ENCODE results near the gene FITM2. TPM values are rescaled to one million over a fixed set of nuclear protein-coding genes. Genes with fewer than 3 reads are reported as not detected.

FITM2 gene
- total and polyA plus RNA-seq, 2 donors (not counting 3 experiments of a cell fraction or from before 2014, with no cell fraction given), result 4.4 to 7.7 TPM

DNA sequence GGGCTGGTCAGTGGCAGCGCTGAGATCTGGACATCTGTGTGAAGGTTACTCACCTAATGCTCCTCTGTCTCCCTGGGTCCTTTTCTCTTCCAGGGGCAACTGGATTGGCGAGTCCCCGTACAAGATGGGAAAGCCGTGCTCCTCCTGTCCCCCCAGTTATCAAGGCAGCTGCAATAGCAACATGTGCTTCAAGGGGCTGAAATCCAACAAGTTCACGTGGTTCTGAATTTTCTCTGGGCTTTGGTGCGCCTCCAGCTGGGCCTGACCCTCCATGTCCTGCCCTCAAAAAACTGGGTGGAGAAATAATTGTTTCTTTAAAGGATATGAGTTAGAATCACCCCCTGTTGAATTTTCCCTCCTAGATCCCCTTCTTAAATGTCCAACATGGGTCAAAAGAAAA, 39.6 kb upstream of the FITM2 start:
- Histone ChIP-seq H3K9me1 (replicated peaks; ENCODE audit: control insufficient read depth, extremely low read depth, insufficient read depth, low read length) (no peaks in the 10 kb centered on the region), H4K20me1 (replicated peaks; ENCODE audit: control insufficient read depth, extremely low read depth, insufficient read depth, low read length) (no peaks in the 10 kb centered on the region), H3K4me1 (ENCODE audit: control insufficient read depth, extremely low read depth, insufficient read depth, low read length) (no peaks in the 10 kb centered on the region), H3K4me2 (ENCODE audit: insufficient read depth, low read length) (no peak overlapping the region), H3K27me3 (ENCODE audit: control insufficient read depth in 2 of 2, insufficient read depth in 2 of 2, low read length in 2 of 2) (no peaks in the 10 kb centered on the region), H3K36me3 (ENCODE audit: control insufficient read depth in 2 of 2, extremely low read depth in 1 of 2, insufficient read depth in 2 of 2, low read length in 2 of 2) (no peaks in the 10 kb centered on the region), H3K79me2 (ENCODE audit: control insufficient read depth, insufficient read depth, low read length) (no peaks in the 10 kb centered on the region), H3K9ac (replicated peaks; ENCODE audit: extremely low read depth, insufficient read depth, low read length) (no peak overlapping the region), H2AFZ (ENCODE audit: low read depth, low read length) (no peak overlapping the region), H3K27ac (ENCODE audit: insufficient read depth, low read depth, low read length) (no peak overlapping the region), H3K9me3 (replicated peaks; ENCODE audit: control insufficient read depth, insufficient read depth, low read length) (no peaks in the 10 kb centered on the region), H3K4me3 (replicated peaks in 1 of 3; ENCODE audit: insufficient read depth in 1 of 3, low read depth in 1 of 3, low read length in 3 of 3) (no peak overlapping the region)
- intact Hi-C loops (cut with micrococcal nuclease), result no loop called here
- BruUV-seq (replicated peaks), result no TSS peak
- no peak for FAIRE-seq
- no peak for TF ChIP-seq POLR2AphosphoS5 (IDR thresholded peaks at IDR 0.05; ENCODE audit: insufficient read depth, low read depth, low read length)
- TF ChIP-seq GATA2 (IDR thresholded peaks at IDR 0.05; ENCODE audit: insufficient read depth, insufficient read length, low read depth, low read length), result no peak
- TF ChIP-seq EZH2 (IDR thresholded peaks at IDR 0.05; ENCODE audit: borderline replicate concordance, low read depth, low read length, severe bottlenecking), result no peak
- TF ChIP-seq, protein P1, sequence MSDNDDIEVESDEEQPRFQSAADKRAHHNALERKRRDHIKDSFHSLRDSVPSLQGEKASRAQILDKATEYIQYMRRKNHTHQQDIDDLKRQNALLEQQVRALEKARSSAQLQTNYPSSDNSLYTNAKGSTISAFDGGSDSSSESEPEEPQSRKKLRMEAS (IDR thresholded peaks at IDR 0.05; ENCODE audit: insufficient read depth, insufficient read length), result no peak
- TF ChIP-seq FOS (IDR thresholded peaks at IDR 0.05; ENCODE audit: borderline replicate concordance, insufficient read depth, low read length), result no peak
- no peak for TF ChIP-seq POLR2A (IDR thresholded peaks at IDR 0.05; ENCODE audit: low read depth, low read length)
- no peak for TF ChIP-seq MYC (IDR thresholded peaks at IDR 0.05; ENCODE audit: low read depth, low read length)
- TF ChIP-seq, protein P2, sequence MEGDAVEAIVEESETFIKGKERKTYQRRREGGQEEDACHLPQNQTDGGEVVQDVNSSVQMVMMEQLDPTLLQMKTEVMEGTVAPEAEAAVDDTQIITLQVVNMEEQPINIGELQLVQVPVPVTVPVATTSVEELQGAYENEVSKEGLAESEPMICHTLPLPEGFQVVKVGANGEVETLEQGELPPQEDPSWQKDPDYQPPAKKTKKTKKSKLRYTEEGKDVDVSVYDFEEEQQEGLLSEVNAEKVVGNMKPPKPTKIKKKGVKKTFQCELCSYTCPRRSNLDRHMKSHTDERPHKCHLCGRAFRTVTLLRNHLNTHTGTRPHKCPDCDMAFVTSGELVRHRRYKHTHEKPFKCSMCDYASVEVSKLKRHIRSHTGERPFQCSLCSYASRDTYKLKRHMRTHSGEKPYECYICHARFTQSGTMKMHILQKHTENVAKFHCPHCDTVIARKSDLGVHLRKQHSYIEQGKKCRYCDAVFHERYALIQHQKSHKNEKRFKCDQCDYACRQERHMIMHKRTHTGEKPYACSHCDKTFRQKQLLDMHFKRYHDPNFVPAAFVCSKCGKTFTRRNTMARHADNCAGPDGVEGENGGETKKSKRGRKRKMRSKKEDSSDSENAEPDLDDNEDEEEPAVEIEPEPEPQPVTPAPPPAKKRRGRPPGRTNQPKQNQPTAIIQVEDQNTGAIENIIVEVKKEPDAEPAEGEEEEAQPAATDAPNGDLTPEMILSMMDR (IDR thresholded peaks at IDR 0.05; ENCODE audit: extremely low read depth in 1 of 2, insufficient read depth in 1 of 2, low read depth in 1 of 2, low read length in 2 of 2), result no peak
- TF ChIP-seq JUN (IDR thresholded peaks at IDR 0.05; ENCODE audit: borderline replicate concordance, insufficient read depth, insufficient read length, low read depth), result no peak
- dilution Hi-C loops (cut with MboI; ENCODE audit: extremely low pct_ligation_motif_present, low sequenced_read_pairs), result no loop called here
- DNase-seq (ENCODE audit: low read depth, low spot score), result no peak
- ChIA-PET POLR2A (no interaction called here), CTCF (no interaction called here)
